ENCODE data around the gene PNMA8A.

- TF ChIP-seq CTCF (IDR thresholded peaks at IDR 0.05) (no peak), POLR2A (IDR thresholded peaks at IDR 0.05) (no peak)
These were observed 20.6 kb downstream of the PNMA8A start for GRCh38 chr19:46450737-46451136.
